Measurements from ENCODE around the gene LCE3A. TPM values are rescaled to one million over a fixed set of nuclear protein-coding genes. Genes with fewer than 3 reads are reported as not detected.
"Not testable (repeated sequence)": the region's sequence is repeated elsewhere in the genome, so short reads cannot be mapped to it uniquely, and the experiment has no call there.

LCE3A gene
- total and polyA plus RNA-seq, 2 of the 8 experiments (the other 6 are each of a cell fraction or from before 2014, with no cell fraction given): not detected

DNA sequence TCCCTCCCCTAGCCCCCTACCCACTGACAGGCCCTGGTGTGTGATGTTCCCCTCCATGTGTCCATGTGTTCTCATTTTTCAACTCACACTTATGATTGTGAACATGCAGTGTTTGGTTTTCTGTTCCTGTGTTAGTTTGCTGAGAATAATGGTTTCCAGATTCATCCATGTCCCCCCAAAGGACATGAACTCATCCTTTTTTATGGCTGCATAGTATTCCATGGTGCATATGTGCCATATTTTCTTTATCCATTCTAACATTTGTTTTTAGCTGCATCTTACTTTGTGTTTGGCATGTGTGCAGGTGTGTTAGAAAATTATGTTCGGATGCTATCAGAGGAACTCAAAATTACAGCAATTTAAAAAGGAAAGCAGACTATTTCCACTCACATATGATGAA lies 43.3 kb upstream of the LCE3A start:
- H4K91ac ChIP-seq (replicated peaks; ENCODE audit: insufficient read length, low read length); H2BK5ac ChIP-seq (ENCODE audit: low read depth, low read length); POLR2A ChIA-PET (ENCODE audit: partially characterized antibody); H3K56ac ChIP-seq (replicated peaks; ENCODE audit: insufficient read length, low read depth, low read length); CTCF ChIA-PET (ENCODE audit: partially characterized antibody); H2AFZ ChIP-seq (ENCODE audit: low read length); H3K79me2 ChIP-seq (ENCODE audit: control insufficient read depth in 1 of 2, insufficient read depth in 2 of 2, low read length in 2 of 2); FAIRE-seq; H3K27me3 ChIP-seq (replicated peaks in 1 of 4; ENCODE audit: control insufficient read depth in 3 of 4, extremely low read depth in 1 of 4, insufficient read depth in 3 of 4, low read length in 3 of 4); H4K8ac ChIP-seq (ENCODE audit: extremely low read depth, insufficient read depth, low read length); H2BK15ac ChIP-seq (ENCODE audit: low read length); H3K23ac ChIP-seq (ENCODE audit: insufficient read length); H3K4ac ChIP-seq (replicated peaks; ENCODE audit: insufficient read length, low read depth, low read length); H3K18ac ChIP-seq (ENCODE audit: extremely low read depth, low read length); H3K27ac ChIP-seq (ENCODE audit: low read depth, low read length); H3K9ac ChIP-seq (replicated peaks in 1 of 4; ENCODE audit: extremely low read depth in 1 of 4, low read depth in 3 of 4, low read length in 3 of 4); H2BK12ac ChIP-seq (ENCODE audit: low read depth, low read length); H2AK5ac ChIP-seq (ENCODE audit: low read depth, low read length); H3K23me2 ChIP-seq (ENCODE audit: low read depth, low read length); H3K36me3 ChIP-seq (ENCODE audit: control insufficient read depth in 2 of 4, insufficient read depth in 4 of 4, low read length in 3 of 4); H3K4me1 ChIP-seq (replicated peaks in 1 of 4; ENCODE audit: control insufficient read depth in 3 of 4, insufficient read depth in 4 of 4, low read length in 3 of 4); H2BK20ac ChIP-seq (ENCODE audit: low read length); H4K20me1 ChIP-seq (replicated peaks in 1 of 2; ENCODE audit: control insufficient read depth in 1 of 2, insufficient read depth in 2 of 2, low read length in 2 of 2); H4K5ac ChIP-seq (ENCODE audit: insufficient read length, low read depth, low read length); H2BK120ac ChIP-seq (replicated peaks; ENCODE audit: low read depth, low read length); H3K79me1 ChIP-seq (ENCODE audit: low read depth, low read length); H3K4me3 ChIP-seq (ENCODE audit: extremely low read depth in 1 of 4, insufficient read depth in 2 of 4, low read depth in 3 of 4, low read length in 4 of 4); H3K14ac ChIP-seq (ENCODE audit: insufficient read length); DNase-seq (ENCODE audit: low read depth in 1 of 2, low spot score in 2 of 2); H3K4me2 ChIP-seq (ENCODE audit: insufficient read depth in 1 of 2, low read depth in 2 of 2, low read length in 2 of 2): not testable (repeated sequence)
- 93% methylated on average over 1 of the region's 1 CpG; no CpG with 5 or more reads in 1 of the 2 experiments for WGBS, 2 experiments (ENCODE audit: extremely low coverage in 1 of 2, insufficient coverage in 1 of 2, insufficient read length in 1 of 2, insufficient replicate concordance in 2 of 2, low coverage in 1 of 2, low lambda C conversion rate in 2 of 2, missing lambda C conversion rate in 1 of 2)
- peaks cover 64 to 83% of the 10 kb centered on the region in 2 experiments for H3K9me3 ChIP-seq (ENCODE audit: insufficient read depth in 2 of 2, low read depth in 1 of 2, low read length in 1 of 2)

Measured in H1 (cell line).